ENCODE results near the gene AHDC1. TPM values are rescaled to one million over a fixed set of nuclear protein-coding genes. Genes with fewer than 3 reads are reported as not detected.
A peak's percentile ranks its signal among the peaks of the same experiment; 100 is the strongest.

Gene AHDC1
- total RNA-seq, 1 donor from 2014 or later: 40.1 TPM

- H3K27me3 ChIP-seq (ENCODE audit: low read depth): no peaks in the 10 kb centered on the region
- peaks cover 65% of the 10 kb centered on the region for H3K36me3 ChIP-seq
- no peak overlapping the region for H3K27ac ChIP-seq (replicated peaks)
- H3K9me3 ChIP-seq (replicated peaks): no peaks in the 10 kb centered on the region
- peaks cover 44% of the 10 kb centered on the region for H3K4me1 ChIP-seq
- intact Hi-C loops (cut with micrococcal nuclease): no loop called here
- H3K4me3 ChIP-seq: no peak overlapping the region
- DNase-seq: peak; percentile 23
- no peak for TF ChIP-seq CTCF (IDR thresholded peaks at IDR 0.05; ENCODE audit: borderline replicate concordance)
These were observed 55.6 kb downstream of the AHDC1 start for GRCh38 chr1:27548136-27548853.

- intact Hi-C loops (cut with micrococcal nuclease): no loop called here
- peaks cover 57% of the 10 kb centered on the region for H3K36me3 ChIP-seq
- no peaks in the 10 kb centered on the region for H3K27me3 ChIP-seq (ENCODE audit: low read depth)
- no peaks in the 10 kb centered on the region for H3K9me3 ChIP-seq (replicated peaks)
- H3K4me3 ChIP-seq: no peak overlapping the region
- peak; percentile 16 for DNase-seq
- H3K27ac ChIP-seq (replicated peaks): peak overlapping the region; percentile 89
- TF ChIP-seq CTCF (IDR thresholded peaks at IDR 0.05; ENCODE audit: borderline replicate concordance): no peak
- H3K4me1 ChIP-seq: peaks cover 52% of the 10 kb centered on the region
These were observed 56.5 kb downstream of the AHDC1 start for GRCh38 chr1:27547220-27548116.

GRCh38 chr1:27545876-27546275, 58.1 kb downstream of the AHDC1 start:
- intact Hi-C loops (cut with micrococcal nuclease): no loop called here
- Histone ChIP-seq H3K4me3 (no peak overlapping the region), H3K27me3 (ENCODE audit: low read depth) (no peaks in the 10 kb centered on the region)

GRCh38 chr1:27545271-27545670, 58.7 kb downstream of the AHDC1 start:
- intact Hi-C loops (cut with micrococcal nuclease): no loop called here
- TF ChIP-seq CTCF (IDR thresholded peaks at IDR 0.05; ENCODE audit: borderline replicate concordance): no peak
- Histone ChIP-seq H3K27me3 (ENCODE audit: low read depth) (no peaks in the 10 kb centered on the region), H3K36me3 (peaks cover 35% of the 10 kb centered on the region), H3K9me3 (replicated peaks) (no peaks in the 10 kb centered on the region), H3K4me1 (peaks cover 74% of the 10 kb centered on the region), H3K4me3 (no peak overlapping the region), H3K27ac (replicated peaks) (peak overlapping the region; percentile 89)
- peak; percentile 83 for DNase-seq

More at GRCh38 chr1:27545876-27546275, 58.1 kb downstream of the AHDC1 start:
- peaks cover 68% of the 10 kb centered on the region for H3K4me1 ChIP-seq
- H3K36me3 ChIP-seq: peaks cover 41% of the 10 kb centered on the region
- no peak for TF ChIP-seq CTCF (IDR thresholded peaks at IDR 0.05; ENCODE audit: borderline replicate concordance)
- peak; percentile 13 for DNase-seq
- peak overlapping the region; percentile 89 for H3K27ac ChIP-seq (replicated peaks)
- no peaks in the 10 kb centered on the region for H3K9me3 ChIP-seq (replicated peaks)

- TF ChIP-seq CTCF (IDR thresholded peaks at IDR 0.05; ENCODE audit: borderline replicate concordance): no peak
- H3K36me3 ChIP-seq: peaks cover 31% of the 10 kb centered on the region
These were observed 59.1 kb downstream of the AHDC1 start for GRCh38 chr1:27544834-27545233.

More at GRCh38 chr1:27544834-27545233, 59.1 kb downstream of the AHDC1 start:
- H3K27me3 ChIP-seq (ENCODE audit: low read depth): no peaks in the 10 kb centered on the region
- peaks cover 79% of the 10 kb centered on the region for H3K4me1 ChIP-seq
- intact Hi-C loops (cut with micrococcal nuclease): no loop called here
- H3K9me3 ChIP-seq (replicated peaks): no peaks in the 10 kb centered on the region
- H3K4me3 ChIP-seq: no peak overlapping the region
- peak; percentile 18 for DNase-seq
- H3K27ac ChIP-seq (replicated peaks): peak overlapping the region; percentile 89

All from left ventricle myocardium inferior (tissue), 1 donor.